ENCODE data around the gene ERG. TPM values are rescaled to one million over a fixed set of nuclear protein-coding genes. Genes with fewer than 3 reads are reported as not detected.

The ERG gene
- total RNA-seq, 1 donor from 2014 or later, result not detected

DNA sequence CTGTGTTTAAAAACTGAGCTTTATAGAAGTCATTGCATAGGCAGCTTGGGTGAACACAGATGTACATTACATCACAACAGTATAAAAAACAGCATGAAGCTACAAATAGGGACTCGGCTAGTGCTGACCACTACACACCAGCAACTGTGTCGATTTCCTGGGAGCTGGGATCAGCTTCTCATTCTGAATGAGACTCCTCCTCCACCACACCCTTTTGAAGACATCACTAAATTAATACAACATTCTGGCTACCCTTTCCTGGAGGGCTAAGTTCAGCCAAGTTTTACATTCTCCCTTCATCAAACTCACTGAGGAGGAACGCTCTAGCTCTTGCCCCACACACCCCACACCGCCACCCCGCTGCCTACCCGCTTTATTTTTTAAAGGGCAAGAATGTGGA is 102.7 kb downstream of the ERG start:
- H3K9me3 Mint-ChIP-seq, result peaks cover 3% of the 10 kb centered on the region
- no peak overlapping the region for H3K9ac ChIP-seq
- H3K4me3 Mint-ChIP-seq, result no peak overlapping the region
- H3K4me1 ChIP-seq, result peaks cover 15% of the 10 kb centered on the region
- TF ChIP-seq, protein P1, sequence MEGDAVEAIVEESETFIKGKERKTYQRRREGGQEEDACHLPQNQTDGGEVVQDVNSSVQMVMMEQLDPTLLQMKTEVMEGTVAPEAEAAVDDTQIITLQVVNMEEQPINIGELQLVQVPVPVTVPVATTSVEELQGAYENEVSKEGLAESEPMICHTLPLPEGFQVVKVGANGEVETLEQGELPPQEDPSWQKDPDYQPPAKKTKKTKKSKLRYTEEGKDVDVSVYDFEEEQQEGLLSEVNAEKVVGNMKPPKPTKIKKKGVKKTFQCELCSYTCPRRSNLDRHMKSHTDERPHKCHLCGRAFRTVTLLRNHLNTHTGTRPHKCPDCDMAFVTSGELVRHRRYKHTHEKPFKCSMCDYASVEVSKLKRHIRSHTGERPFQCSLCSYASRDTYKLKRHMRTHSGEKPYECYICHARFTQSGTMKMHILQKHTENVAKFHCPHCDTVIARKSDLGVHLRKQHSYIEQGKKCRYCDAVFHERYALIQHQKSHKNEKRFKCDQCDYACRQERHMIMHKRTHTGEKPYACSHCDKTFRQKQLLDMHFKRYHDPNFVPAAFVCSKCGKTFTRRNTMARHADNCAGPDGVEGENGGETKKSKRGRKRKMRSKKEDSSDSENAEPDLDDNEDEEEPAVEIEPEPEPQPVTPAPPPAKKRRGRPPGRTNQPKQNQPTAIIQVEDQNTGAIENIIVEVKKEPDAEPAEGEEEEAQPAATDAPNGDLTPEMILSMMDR (IDR thresholded peaks at IDR 0.05), result no peak
- TF ChIP-seq EZH2 (IDR thresholded peaks at IDR 0.05) (no peak), EZH2phosphoT487 (IDR thresholded peaks at IDR 0.05) (no peak)
- no peak overlapping the region for H3K27ac Mint-ChIP-seq
- H3K27me3 ChIP-seq, result peaks cover 8% of the 10 kb centered on the region
- no peaks in the 10 kb centered on the region for H3K79me2 ChIP-seq (ENCODE audit: low read depth)
- H2AFZ ChIP-seq (replicated peaks), result no peak overlapping the region
- no peak overlapping the region for H3K27ac ChIP-seq
- H3K36me3 Mint-ChIP-seq, result no peaks in the 10 kb centered on the region
- H4K20me1 ChIP-seq (ENCODE audit: low read depth), result no peaks in the 10 kb centered on the region
- no peaks in the 10 kb centered on the region for H3K9me3 ChIP-seq (ENCODE audit: low read depth)
- H3K4me2 ChIP-seq, result no peak overlapping the region
- no peak overlapping the region for H3K4me3 ChIP-seq
- no peaks in the 10 kb centered on the region for H3K27me3 Mint-ChIP-seq (ENCODE audit: insufficient read depth, low read depth)
- H3K4me1 Mint-ChIP-seq, result peaks cover 27% of the 10 kb centered on the region
- no peaks in the 10 kb centered on the region for H3K36me3 ChIP-seq
- DNase-seq (ENCODE audit: low spot score), result no peak
- peaks cover 14% of the 10 kb centered on the region for H3F3A ChIP-seq (ENCODE audit: low read depth)

DNA sequence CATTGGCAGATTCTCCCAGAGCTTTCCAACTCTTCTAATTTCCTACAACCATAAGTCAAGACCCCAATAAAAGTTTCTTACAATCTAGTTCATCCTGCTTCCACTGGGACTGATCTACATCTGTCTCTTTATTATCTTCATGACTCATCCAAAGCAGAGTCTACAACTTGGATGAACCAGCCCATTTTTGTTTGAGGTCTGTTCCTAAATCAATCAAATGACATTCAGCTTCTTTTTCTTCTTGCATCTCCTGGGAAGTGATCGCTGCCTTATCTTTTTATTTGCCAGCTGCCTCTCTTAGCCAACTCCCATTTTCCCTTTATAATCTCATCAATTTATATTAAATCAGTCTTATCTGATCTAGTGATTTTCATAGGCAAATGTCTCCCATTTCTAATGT is 105.6 kb downstream of the ERG start:
- H3K4me3 Mint-ChIP-seq, result no peak overlapping the region
- no peaks in the 10 kb centered on the region for H3K36me3 Mint-ChIP-seq
- TF ChIP-seq EZH2phosphoT487 (IDR thresholded peaks at IDR 0.05), result no peak
- TF ChIP-seq, protein P1 (IDR thresholded peaks at IDR 0.05), result no peak
- no peak for TF ChIP-seq EZH2 (IDR thresholded peaks at IDR 0.05)
- no peak overlapping the region for H3K27ac Mint-ChIP-seq
- H3K4me1 Mint-ChIP-seq, result peaks cover 14% of the 10 kb centered on the region
- H3K27ac ChIP-seq, result no peak overlapping the region
- H3K9ac ChIP-seq, result no peak overlapping the region
- no peaks in the 10 kb centered on the region for H3K79me2 ChIP-seq (ENCODE audit: low read depth)
- no peaks in the 10 kb centered on the region for H3K27me3 Mint-ChIP-seq (ENCODE audit: insufficient read depth, low read depth)
- H3K4me1 ChIP-seq, result no peaks in the 10 kb centered on the region
- DNase-seq (ENCODE audit: low spot score), result no peak
- no peaks in the 10 kb centered on the region for H4K20me1 ChIP-seq (ENCODE audit: low read depth)
- H3F3A ChIP-seq (ENCODE audit: low read depth), result no peaks in the 10 kb centered on the region
- H3K9me3 ChIP-seq (ENCODE audit: low read depth), result no peaks in the 10 kb centered on the region
- no peak overlapping the region for H2AFZ ChIP-seq (replicated peaks)
- peaks cover 3% of the 10 kb centered on the region for H3K9me3 Mint-ChIP-seq
- peaks cover 5% of the 10 kb centered on the region for H3K27me3 ChIP-seq
- no peak overlapping the region for H3K4me2 ChIP-seq
- H3K36me3 ChIP-seq, result no peaks in the 10 kb centered on the region
- H3K4me3 ChIP-seq, result no peak overlapping the region

DNA sequence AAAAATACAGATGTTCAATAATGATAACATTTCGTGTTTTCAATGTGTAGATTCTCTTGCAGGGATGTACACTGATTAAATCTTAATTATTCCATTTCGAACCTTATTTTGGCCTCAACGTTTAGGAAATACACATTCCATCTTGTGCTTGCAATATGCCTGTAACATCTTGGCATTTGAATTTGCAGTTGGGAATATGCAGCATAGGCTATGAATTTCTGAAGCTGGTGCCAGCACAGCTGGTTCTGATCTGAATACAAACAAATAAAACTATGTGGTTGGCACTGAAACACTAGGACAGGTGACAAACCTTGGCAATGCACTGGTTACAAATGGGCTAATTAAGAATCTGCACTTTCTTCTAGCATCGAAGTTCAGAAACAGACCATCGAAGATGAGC is 108.4 kb downstream of the ERG start:
- Histone ChIP-seq H3K27me3 (no peaks in the 10 kb centered on the region), H3K4me2 (no peak overlapping the region), H3K36me3 (no peaks in the 10 kb centered on the region), H3K9me3 (ENCODE audit: low read depth) (no peaks in the 10 kb centered on the region), H3K27ac (no peak overlapping the region), H3K4me3 (no peak overlapping the region), H4K20me1 (ENCODE audit: low read depth) (no peaks in the 10 kb centered on the region), H3F3A (ENCODE audit: low read depth) (no peaks in the 10 kb centered on the region), H3K79me2 (ENCODE audit: low read depth) (no peaks in the 10 kb centered on the region), H3K4me1 (peaks cover 1% of the 10 kb centered on the region), H2AFZ (replicated peaks) (no peak overlapping the region), H3K9ac (no peak overlapping the region)
- H3K27ac Mint-ChIP-seq, result no peak overlapping the region
- TF ChIP-seq, protein P1 (IDR thresholded peaks at IDR 0.05), result no peak
- no peak for TF ChIP-seq EZH2phosphoT487 (IDR thresholded peaks at IDR 0.05)
- TF ChIP-seq EZH2 (IDR thresholded peaks at IDR 0.05), result no peak
- H3K4me3 Mint-ChIP-seq, result no peak overlapping the region
- no peak for DNase-seq (ENCODE audit: low spot score)
- no peaks in the 10 kb centered on the region for H3K36me3 Mint-ChIP-seq
- H3K4me1 Mint-ChIP-seq, result no peaks in the 10 kb centered on the region
- no peaks in the 10 kb centered on the region for H3K9me3 Mint-ChIP-seq
- H3K27me3 Mint-ChIP-seq (ENCODE audit: insufficient read depth, low read depth), result peaks cover 2% of the 10 kb centered on the region

DNA sequence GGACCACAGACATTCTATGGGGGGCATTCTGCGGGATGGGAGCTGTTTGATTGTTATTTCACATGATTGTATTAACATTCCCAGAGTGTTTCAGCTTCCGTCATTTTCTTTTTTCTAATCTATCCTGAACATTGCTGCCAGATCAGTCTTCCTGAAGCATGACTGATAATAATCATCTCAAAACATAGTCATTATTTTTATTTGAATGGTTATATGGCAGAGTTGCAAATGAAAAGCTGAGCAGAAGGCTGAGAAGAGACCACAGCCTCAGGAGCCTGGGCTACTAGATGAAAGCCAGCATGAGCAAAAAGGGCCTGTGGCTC is 109.0 kb downstream of the ERG start:
- H3K79me2 ChIP-seq (ENCODE audit: low read depth), result no peaks in the 10 kb centered on the region
- no peak overlapping the region for H2AFZ ChIP-seq (replicated peaks)
- Mint-ChIP-seq H3K9me3 (no peaks in the 10 kb centered on the region), H3K36me3 (no peaks in the 10 kb centered on the region), H3K4me1 (no peaks in the 10 kb centered on the region), H3K27ac (no peak overlapping the region), H3K4me3 (no peak overlapping the region), H3K27me3 (ENCODE audit: insufficient read depth, low read depth) (peaks cover 2% of the 10 kb centered on the region)
- H3K36me3 ChIP-seq, result no peaks in the 10 kb centered on the region
- H3F3A ChIP-seq (ENCODE audit: low read depth), result no peaks in the 10 kb centered on the region
- no peak for DNase-seq (ENCODE audit: low spot score)
- no peak overlapping the region for H3K27ac ChIP-seq
- no peaks in the 10 kb centered on the region for H4K20me1 ChIP-seq (ENCODE audit: low read depth)
- peaks cover 7% of the 10 kb centered on the region for H3K4me1 ChIP-seq
- no peak overlapping the region for H3K4me3 ChIP-seq
- H3K4me2 ChIP-seq, result no peak overlapping the region
- no peaks in the 10 kb centered on the region for H3K27me3 ChIP-seq
- H3K9ac ChIP-seq, result no peak overlapping the region
- H3K9me3 ChIP-seq (ENCODE audit: low read depth), result no peaks in the 10 kb centered on the region
- TF ChIP-seq, protein P1 (IDR thresholded peaks at IDR 0.05), result no peak
- TF ChIP-seq EZH2phosphoT487 (IDR thresholded peaks at IDR 0.05), result no peak
- TF ChIP-seq EZH2 (IDR thresholded peaks at IDR 0.05), result no peak

Data from neural progenitor cell (in vitro differentiated cells).